A549 (cell line): ENCODE data around the gene CDH4. TPM values are rescaled to one million over a fixed set of nuclear protein-coding genes. Genes with fewer than 3 reads are reported as not detected.

Experiments used
- ATAC-seq, 2 experiments: fragments of 200-7000 bp in 1 of 2; fragments of >200 bp in 1 of 2; cut with Nextera tagmentation in 1 of 2; cut with Tn5 transposase in 1 of 2; 3 replicates each; pipeline versions ENCODE4 v1.8.0 to v1.9.1; 2018 to 2020; ENCODE audit warnings: mild to moderate bottlenecking in 1 of 2, moderate library complexity in 1 of 2
- CTCF ChIA-PET: fragments of 300-600 bp; sonication (Branson Sonifier 250); formaldehyde crosslinking; extraction: SDS; loops from one replicate; lab custom pipeline; 2021; ENCODE audit warnings: antibody characterized with exemption, inconsistent platforms; lab: Yijun Ruan, JAX
- POLR2A ChIA-PET: fragments of 350-600 bp; formaldehyde crosslinking; extraction: SDS; loops from one replicate; lab custom pipeline; 2021; ENCODE audit warnings: antibody characterized with exemption, inconsistent platforms; lab: Yijun Ruan, JAX
- DNase-seq, 2 experiments: peaks; one replicate each; pipeline versions ENCODE4 v3.0.0 to v3.0.0-alpha.2; 2011 to 2016; ENCODE audit warnings: low read depth in 1 of 2, low spot score in 1 of 2
- FAIRE-seq: peaks from 2 replicates; lab custom pipeline; 2011; peaks lifted over from hg19 to GRCh38; lab: Jason Lieb, UNC
- H3K27ac ChIP-seq, 2 experiments: fragments of >200 bp; sonication (Bioruptor Twin); formaldehyde crosslinking; 3 replicates each; pipeline ENCODE4 v1.5.1; 2016 to 2017
- H3K4me1 ChIP-seq: fragments of >200 bp; sonication (Bioruptor Twin); formaldehyde crosslinking; 3 replicates; pipeline ENCODE4 v1.6.1; 2016
- H3K4me2 ChIP-seq: fragments of >200 bp; sonication (Bioruptor Twin); formaldehyde crosslinking; 3 replicates; pipeline ENCODE4 v1.6.1; 2016
- H3K4me3 ChIP-seq: fragments of >200 bp; sonication (Bioruptor Twin); formaldehyde crosslinking; 3 replicates; pipeline ENCODE4 v1.5.1; 2016
- H3K9me3 ChIP-seq: fragments of >200 bp; sonication (Bioruptor Twin); formaldehyde crosslinking; 3 replicates; pipeline ENCODE4 v1.6.1; 2016
- CBX2 ChIP-seq: fragments of 200-600 bp; sonication (generic); IDR thresholded peaks from 2 replicates; pipeline ENCODE4 v1.6.1; 2016; ENCODE audit warnings: low read depth, mild to moderate bottlenecking, borderline replicate concordance
- CBX8 ChIP-seq: fragments of 200-600 bp; sonication (generic); IDR thresholded peaks from 2 replicates; pipeline ENCODE4 v1.6.1; 2016
- CEBPB ChIP-seq, 2 experiments: fragments of >200 bp in 1 of 2; sonication (Bioruptor Twin) in 1 of 2; formaldehyde crosslinking in 1 of 2; IDR thresholded peaks; 2 replicates each; pipeline ENCODE4 v1.6.1; 2012 to 2016
- CHD4 ChIP-seq: fragments of 200-600 bp; sonication (generic); IDR thresholded peaks from 2 replicates; pipeline ENCODE4 v1.6.1; 2016; ENCODE audit warnings: antibody characterized with exemption, mild to moderate bottlenecking, borderline replicate concordance
- E2F6 ChIP-seq: IDR thresholded peaks from 2 replicates; pipeline ENCODE4 v1.6.1; 2012; ENCODE audit warnings: low read depth, borderline replicate concordance
- EP300 ChIP-seq, 2 experiments: fragments of >200 bp; sonication (Bioruptor Twin); formaldehyde crosslinking; IDR thresholded peaks; 2 replicates in 1 of 2; 3 replicates in 1 of 2; pipeline ENCODE4 v1.6.1; 2016 to 2017
- FOSL2 ChIP-seq, 2 experiments: fragments of 450-650 bp in 1 of 2; fragments of >200 bp in 1 of 2; sonication (Bioruptor Twin) in 1 of 2; formaldehyde crosslinking; IDR thresholded peaks; 2 replicates each; pipeline versions ENCODE4 v1.5.0 to v1.6.1; 2016 to 2020; ENCODE audit warnings: mild to moderate bottlenecking in 1 of 2, moderate library complexity in 1 of 2
- FOXS1 ChIP-seq: fragments of 250-450 bp; sonication (Bioruptor Pico); IDR thresholded peaks from 2 replicates; pipeline ENCODE4 v1.5.0; 2020; ENCODE audit warnings: mild to moderate bottlenecking, moderate library complexity
- GATA3 ChIP-seq: IDR thresholded peaks from 2 replicates; pipeline ENCODE4 v1.6.1; 2012; ENCODE audit warnings: borderline replicate concordance
- HOXB5 ChIP-seq: fragments of 250-450 bp; sonication (Bioruptor Pico); IDR thresholded peaks from 2 replicates; pipeline ENCODE4 v1.5.0; 2020; ENCODE audit warnings: mild to moderate bottlenecking, moderate library complexity
- KDM1A ChIP-seq: fragments of 200-600 bp; sonication (generic); IDR thresholded peaks from 2 replicates; pipeline ENCODE4 v1.6.1; 2016; ENCODE audit warnings: low read depth, mild to moderate bottlenecking
- MAFK ChIP-seq: fragments of 450-650 bp; IDR thresholded peaks from 2 replicates; pipeline ENCODE4 v1.6.1; 2014; ENCODE audit not compliant: partially characterized antibody
- NFE2L2 ChIP-seq: fragments of 150-350 bp; conservative IDR thresholded peaks from 2 replicates; pipeline ENCODE4 v1.6.1; 2014; ENCODE audit warnings: low read length
- NPAS2 ChIP-seq: fragments of 250-450 bp; sonication (Bioruptor Pico); IDR thresholded peaks from 2 replicates; pipeline ENCODE4 v1.8.0; 2022; ENCODE audit warnings: mild to moderate bottlenecking, moderate library complexity, borderline replicate concordance
- PBX3 ChIP-seq: IDR thresholded peaks from 2 replicates; pipeline ENCODE4 v1.6.1; 2012
- RAD21 ChIP-seq, 2 experiments: fragments of >200 bp in 1 of 2; sonication (Bioruptor Twin) in 1 of 2; formaldehyde crosslinking in 1 of 2; IDR thresholded peaks in 1 of 2; conservative IDR thresholded peaks in 1 of 2; 2 replicates in 1 of 2; 3 replicates in 1 of 2; pipeline ENCODE4 v1.6.1; 2012 to 2018; ENCODE audit warnings: inconsistent platforms in 1 of 2
- REST ChIP-seq: fragments of 200-600 bp; sonication (generic); IDR thresholded peaks from 2 replicates; pipeline ENCODE4 v1.6.1; 2016; ENCODE audit warnings: antibody characterized with exemption, mild to moderate bottlenecking, moderate library complexity
- RNF2 ChIP-seq: fragments of 200-600 bp; sonication (generic); IDR thresholded peaks from 2 replicates; pipeline ENCODE4 v1.6.1; 2016; ENCODE audit warnings: low read depth, mild to moderate bottlenecking, antibody characterized with exemption, moderate library complexity, borderline replicate concordance
- SMC3 ChIP-seq: fragments of >200 bp; sonication (Bioruptor Twin); formaldehyde crosslinking; IDR thresholded peaks from 3 replicates; pipeline ENCODE4 v1.6.1; 2018; ENCODE audit warnings: inconsistent platforms
- TFCP2L1 ChIP-seq: fragments of 250-450 bp; sonication (Bioruptor Pico); IDR thresholded peaks from 2 replicates; pipeline ENCODE4 v1.5.0; 2021; ENCODE audit warnings: mild to moderate bottlenecking
- ZFP36 ChIP-seq: fragments of 450-650 bp; IDR thresholded peaks from 2 replicates; pipeline ENCODE4 v1.6.1; 2014; ENCODE audit warnings: borderline replicate concordance; ENCODE audit not compliant: partially characterized antibody
- ZSCAN20 ChIP-seq: fragments of 250-450 bp; sonication (Bioruptor Pico); IDR thresholded peaks from 2 replicates; pipeline ENCODE4 v1.8.0; 2022; ENCODE audit warnings: mild to moderate bottlenecking, moderate library complexity
- WGBS: methylation state at CpG from one replicate; pipeline ENCODE4 v1.1.6; 2017; ENCODE audit errors: missing lambda C conversion rate; 5-methylcytosine and 5-hydroxymethylcytosine counted together
- polyA plus RNA-seq, 4 experiments: library from polyadenylated mRNA; depleted of rRNA in 3 of 4; stranded (reverse); fragments of >200 nt; fragmentation: RNase III in 1 of 4; extraction: RNeasy Plus Mini Kit Qiagen cat#74134 plus additional on column Dnase treatment in 1 of 4; gene quantifications; 2 replicates in 3 of 4; 3 replicates in 1 of 4; pipeline ENCODE4 v1.2.3, GENCODE V29; 2011 to 2017
- TF ChIP-seq, protein P1 (sequence below): IDR thresholded peaks from 2 replicates; pipeline ENCODE4 v1.6.1; 2012
- TF ChIP-seq, protein P2 (sequence below): fragments of >200 bp; sonication (Bioruptor Twin); formaldehyde crosslinking; IDR thresholded peaks from 3 replicates; pipeline ENCODE4 v1.6.1; 2016
- TF ChIP-seq, protein P3 (sequence below): fragments of >200 bp; sonication (Bioruptor Twin); formaldehyde crosslinking; IDR thresholded peaks from 2 replicates; pipeline ENCODE4 v1.6.1; 2016

Gene CDH4
- polyA plus RNA-seq, 2 of the 4 experiments (the other 2 are of a cell fraction), result 3.4 to 10.3 TPM

DNA sequence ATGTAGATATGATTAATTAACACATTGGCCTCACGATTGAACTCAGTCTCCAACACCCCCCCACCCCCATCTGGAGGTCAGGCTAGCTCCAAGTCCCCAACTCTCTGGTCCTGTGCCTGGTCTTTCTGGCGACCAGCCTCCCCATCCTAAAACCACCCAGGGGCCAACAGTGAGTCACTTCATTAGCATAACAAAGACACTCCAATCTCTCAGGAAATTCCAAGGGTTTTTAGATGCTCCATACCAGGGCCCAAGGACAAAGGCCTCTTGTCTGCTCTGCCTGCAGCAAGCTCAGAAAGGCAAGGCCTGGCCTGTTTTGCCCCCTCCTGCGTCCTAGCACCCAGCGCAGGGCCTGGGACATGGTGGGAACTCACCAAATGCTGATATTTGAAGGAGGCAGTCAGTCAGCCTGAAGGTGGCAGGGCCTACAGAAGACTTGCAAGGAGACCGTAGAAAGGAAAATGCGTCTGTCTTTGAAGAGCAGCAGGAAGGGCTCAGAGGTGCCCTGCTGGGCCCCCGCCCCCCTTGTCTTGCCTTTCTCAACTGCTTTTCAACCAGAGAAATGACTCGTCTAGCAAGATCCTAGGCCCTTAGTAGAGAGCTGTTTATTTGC is 184.7 kb downstream of the CDH4 start:
- ATAC-seq (peak in 1 of 2 experiments; percentile 73; a peak in 4 of 6 replicates), FAIRE-seq (no peak), DNase-seq (peak in 1 of 2 experiments; percentile 32)
- ChIA-PET CTCF (no interaction called here), POLR2A (no interaction called here)
- Histone ChIP-seq H3K9me3 (no peaks in the 10 kb centered on the region), H3K4me3 (no peak overlapping the region), H3K27ac (peak overlapping the region in 1 of 2 experiments; percentile 49; a peak in 1 of 6 replicates), H3K4me2 (no peak overlapping the region), H3K4me1 (peaks cover 8% of the 10 kb centered on the region; the same call in 2 of the 3 replicates)
- TF ChIP-seq RNF2, result no peak
- TF ChIP-seq EP300 (IDR thresholded peaks at IDR 0.05), result no peak
- no peak for TF ChIP-seq E2F6
- no peak for TF ChIP-seq NFE2L2
- TF ChIP-seq CBX8, result no peak
- no peak for TF ChIP-seq TFCP2L1 (CRISPR knock-in tag)
- no peak for TF ChIP-seq MAFK
- no peak for TF ChIP-seq CEBPB (IDR thresholded peaks at IDR 0.05)
- no peak for TF ChIP-seq ZSCAN20 (CRISPR knock-in tag)
- 70% methylated on average over 8 of the region's 8 CpGs for WGBS

GRCh38 chr20:61437280-61438206 is 185.5 kb downstream of the CDH4 start:
- TF ChIP-seq PBX3 (no peak), ZSCAN20 (CRISPR knock-in tag) (no peak), FOSL2 (IDR thresholded peaks at IDR 0.05) (no peak), FOSL2 (CRISPR knock-in tag; IDR thresholded peaks at IDR 0.05) (no peak), REST (no peak), ZFP36 (no peak), RAD21 (conservative IDR thresholded peaks at IDR 0.05 in 1 of 2, IDR thresholded peaks at IDR 0.05 in 1 of 2) (no peak), GATA3 (no peak), HOXB5 (CRISPR knock-in tag) (no peak), KDM1A (no peak), EP300 (IDR thresholded peaks at IDR 0.05) (no peak), CBX2 (no peak), CHD4 (no peak), NPAS2 (CRISPR knock-in tag) (no peak), FOXS1 (CRISPR knock-in tag) (no peak), SMC3 (no peak)
- TF ChIP-seq, protein P1, sequence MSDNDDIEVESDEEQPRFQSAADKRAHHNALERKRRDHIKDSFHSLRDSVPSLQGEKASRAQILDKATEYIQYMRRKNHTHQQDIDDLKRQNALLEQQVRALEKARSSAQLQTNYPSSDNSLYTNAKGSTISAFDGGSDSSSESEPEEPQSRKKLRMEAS, result no peak
- TF ChIP-seq, protein P2, sequence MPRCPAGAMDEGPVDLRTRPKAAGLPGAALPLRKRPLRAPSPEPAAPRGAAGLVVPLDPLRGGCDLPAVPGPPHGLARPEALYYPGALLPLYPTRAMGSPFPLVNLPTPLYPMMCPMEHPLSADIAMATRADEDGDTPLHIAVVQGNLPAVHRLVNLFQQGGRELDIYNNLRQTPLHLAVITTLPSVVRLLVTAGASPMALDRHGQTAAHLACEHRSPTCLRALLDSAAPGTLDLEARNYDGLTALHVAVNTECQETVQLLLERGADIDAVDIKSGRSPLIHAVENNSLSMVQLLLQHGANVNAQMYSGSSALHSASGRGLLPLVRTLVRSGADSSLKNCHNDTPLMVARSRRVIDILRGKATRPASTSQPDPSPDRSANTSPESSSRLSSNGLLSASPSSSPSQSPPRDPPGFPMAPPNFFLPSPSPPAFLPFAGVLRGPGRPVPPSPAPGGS, result no peak
- TF ChIP-seq, protein P3, sequence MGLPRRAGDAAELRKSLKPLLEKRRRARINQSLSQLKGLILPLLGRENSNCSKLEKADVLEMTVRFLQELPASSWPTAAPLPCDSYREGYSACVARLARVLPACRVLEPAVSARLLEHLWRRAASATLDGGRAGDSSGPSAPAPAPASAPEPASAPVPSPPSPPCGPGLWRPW, result no peak
- 82% methylated on average over 28 of the region's 28 CpGs for WGBS
- Histone ChIP-seq H3K4me1 (peaks cover 8% of the 10 kb centered on the region; the same call in 2 of the 3 replicates), H3K4me3 (no peak overlapping the region), H3K27ac (no peak overlapping the region), H3K9me3 (no peaks in the 10 kb centered on the region), H3K4me2 (no peak overlapping the region)
- CTCF ChIA-PET, result interaction anchor here (1.7 kb wide), 1 partner anchor 11 kb away, joined by 5 read pairs; no protein-coding TSS in a partner anchor
- POLR2A ChIA-PET, result no interaction called here
- FAIRE-seq (no peak), ATAC-seq (no peak), DNase-seq (no peak)
